ENCODE measurements around the gene ANKS1B. TPM values are rescaled to one million over a fixed set of nuclear protein-coding genes. Genes with fewer than 3 reads are reported as not detected.

Gene ANKS1B
- polyA plus RNA-seq, 6 donors from 2014 or later, result not detected

- Mint-ChIP-seq H3K36me3 (no peaks in the 10 kb centered on the region), H3K4me3 (no peak overlapping the region), H3K27me3 (no peaks in the 10 kb centered on the region), H3K9me3 (peaks cover 0 to 5% (median 0%) of the 10 kb centered on the region in 7 donors), H3K4me1 (no peaks in the 10 kb centered on the region), H3K27ac (no peak overlapping the region)
- no peak for DNase-seq
- ATAC-seq (ENCODE audit: low read depth in 2 of 2), result no peak
These were observed 865.3 kb downstream of the ANKS1B start for GRCh38 chr12:99119449-99119848.

DNA sequence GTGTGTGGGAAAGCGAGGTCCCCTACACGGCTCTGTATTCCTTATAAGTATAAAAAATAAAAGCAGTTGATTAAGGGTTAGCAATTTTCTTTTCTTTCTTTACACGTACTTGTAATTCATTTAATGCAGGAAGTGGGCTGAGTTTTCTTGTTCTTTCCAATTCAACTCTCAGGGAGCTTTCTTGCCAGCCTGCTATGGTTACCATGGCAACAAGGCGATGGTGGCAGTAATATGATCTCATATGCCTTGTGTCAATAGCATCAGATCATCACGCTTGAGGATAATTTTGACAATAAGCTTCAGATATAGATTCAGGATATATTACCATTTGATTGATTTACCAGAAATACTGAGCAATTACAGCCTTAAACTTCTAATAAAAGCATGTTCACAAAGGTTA, 873.1 kb downstream of the ANKS1B start:
- DNase-seq (no peak), ATAC-seq (ENCODE audit: low read depth in 2 of 2) (no peak)
- no peaks in the 10 kb centered on the region for H3K27me3 Mint-ChIP-seq
- H3K27ac Mint-ChIP-seq, result no peak overlapping the region
- no peaks in the 10 kb centered on the region for H3K4me1 Mint-ChIP-seq
- no peak overlapping the region for H3K4me3 Mint-ChIP-seq
- no peaks in the 10 kb centered on the region for H3K36me3 Mint-ChIP-seq
- peaks cover 0 to 5% (median 1%) of the 10 kb centered on the region in 7 donors for H3K9me3 Mint-ChIP-seq

- H3K4me1 Mint-ChIP-seq, result no peaks in the 10 kb centered on the region
- DNase-seq (no peak), ATAC-seq (ENCODE audit: low read depth in 2 of 2) (no peak)
- no peak overlapping the region for H3K4me3 Mint-ChIP-seq
- no peaks in the 10 kb centered on the region for H3K36me3 Mint-ChIP-seq
- H3K9me3 Mint-ChIP-seq, result peaks cover 0 to 5% (median 1%) of the 10 kb centered on the region in 7 donors
- no peaks in the 10 kb centered on the region for H3K27me3 Mint-ChIP-seq
- no peak overlapping the region for H3K27ac Mint-ChIP-seq
These were observed 873.9 kb downstream of the ANKS1B start for GRCh38 chr12:99110868-99111267.

GRCh38 chr12:99110212-99110611, 874.5 kb downstream of the ANKS1B start:
- Mint-ChIP-seq H3K9me3 (peaks cover 0 to 3% (median under 1%) of the 10 kb centered on the region in 7 donors), H3K27ac (no peak overlapping the region), H3K4me1 (no peaks in the 10 kb centered on the region), H3K4me3 (no peak overlapping the region), H3K27me3 (no peaks in the 10 kb centered on the region), H3K36me3 (no peaks in the 10 kb centered on the region)
- no peak for DNase-seq
- no peak for ATAC-seq (ENCODE audit: low read depth in 2 of 2)

DNA sequence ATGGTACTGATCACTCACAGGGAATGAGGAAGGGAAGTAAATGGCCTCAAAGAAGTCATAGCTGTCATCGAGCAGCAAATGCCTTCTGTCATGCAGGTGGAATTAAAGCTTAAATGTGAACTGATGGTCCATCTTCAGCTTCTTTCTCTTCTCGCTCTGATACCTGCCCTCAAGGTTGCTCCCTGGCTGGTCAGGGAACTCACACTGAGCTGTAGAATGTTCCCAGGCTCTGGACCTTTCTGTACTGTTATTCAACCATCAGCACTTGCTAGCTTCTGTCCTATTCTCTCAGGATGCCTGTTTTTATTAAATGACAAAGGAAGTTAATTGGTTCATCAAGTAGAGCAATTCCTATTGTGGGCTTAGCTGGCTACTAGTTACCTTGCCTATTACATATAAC, 875.8 kb downstream of the ANKS1B start:
- peaks cover 0 to 2% (median 0%) of the 10 kb centered on the region in 3 donors for H3K27me3 Mint-ChIP-seq
- H3K4me1 Mint-ChIP-seq, result no peaks in the 10 kb centered on the region
- ATAC-seq (ENCODE audit: low read depth in 2 of 2) (no peak), DNase-seq (no peak)
- H3K9me3 Mint-ChIP-seq, result peaks cover 0 to 3% (median 0%) of the 10 kb centered on the region in 7 donors
- no peaks in the 10 kb centered on the region for H3K36me3 Mint-ChIP-seq
- no peak overlapping the region for H3K4me3 Mint-ChIP-seq
- H3K27ac Mint-ChIP-seq, result no peak overlapping the region

GRCh38 chr12:99099786-99100185, 885.0 kb downstream of the ANKS1B start:
- Mint-ChIP-seq H3K4me3 (no peak overlapping the region), H3K4me1 (no peaks in the 10 kb centered on the region), H3K27ac (no peak overlapping the region), H3K36me3 (no peaks in the 10 kb centered on the region), H3K27me3 (peaks cover 0 to 18% (median 14%) of the 10 kb centered on the region in 3 donors), H3K9me3 (peaks cover 0 to 5% (median 0%) of the 10 kb centered on the region in 7 donors)
- DNase-seq, result no peak
- ATAC-seq (ENCODE audit: low read depth in 2 of 2), result no peak

- Mint-ChIP-seq H3K4me1 (peaks cover 0 to 2% (median 0%) of the 10 kb centered on the region in 3 donors), H3K4me3 (no peak overlapping the region), H3K27ac (no peak overlapping the region), H3K27me3 (peaks cover 0 to 17% (median 5%) of the 10 kb centered on the region in 3 donors), H3K36me3 (no peaks in the 10 kb centered on the region), H3K9me3 (peaks cover 0 to 5% (median 0%) of the 10 kb centered on the region in 7 donors)
- DNase-seq, result no peak
- no peak for ATAC-seq (ENCODE audit: low read depth in 2 of 2)
These were observed 887.6 kb downstream of the ANKS1B start for GRCh38 chr12:99097171-99097570.

- DNase-seq (no peak), ATAC-seq (ENCODE audit: low read depth in 2 of 2) (no peak)
- Mint-ChIP-seq H3K9me3 (peaks cover 0 to 5% (median 0%) of the 10 kb centered on the region in 7 donors), H3K27ac (no peak overlapping the region), H3K4me1 (peaks cover 0 to 2% (median 0%) of the 10 kb centered on the region in 3 donors), H3K27me3 (peaks cover 0 to 4% (median 0%) of the 10 kb centered on the region in 3 donors), H3K36me3 (no peaks in the 10 kb centered on the region), H3K4me3 (no peak overlapping the region)
These were observed 891.6 kb downstream of the ANKS1B start for GRCh38 chr12:99093166-99093565.

DNA sequence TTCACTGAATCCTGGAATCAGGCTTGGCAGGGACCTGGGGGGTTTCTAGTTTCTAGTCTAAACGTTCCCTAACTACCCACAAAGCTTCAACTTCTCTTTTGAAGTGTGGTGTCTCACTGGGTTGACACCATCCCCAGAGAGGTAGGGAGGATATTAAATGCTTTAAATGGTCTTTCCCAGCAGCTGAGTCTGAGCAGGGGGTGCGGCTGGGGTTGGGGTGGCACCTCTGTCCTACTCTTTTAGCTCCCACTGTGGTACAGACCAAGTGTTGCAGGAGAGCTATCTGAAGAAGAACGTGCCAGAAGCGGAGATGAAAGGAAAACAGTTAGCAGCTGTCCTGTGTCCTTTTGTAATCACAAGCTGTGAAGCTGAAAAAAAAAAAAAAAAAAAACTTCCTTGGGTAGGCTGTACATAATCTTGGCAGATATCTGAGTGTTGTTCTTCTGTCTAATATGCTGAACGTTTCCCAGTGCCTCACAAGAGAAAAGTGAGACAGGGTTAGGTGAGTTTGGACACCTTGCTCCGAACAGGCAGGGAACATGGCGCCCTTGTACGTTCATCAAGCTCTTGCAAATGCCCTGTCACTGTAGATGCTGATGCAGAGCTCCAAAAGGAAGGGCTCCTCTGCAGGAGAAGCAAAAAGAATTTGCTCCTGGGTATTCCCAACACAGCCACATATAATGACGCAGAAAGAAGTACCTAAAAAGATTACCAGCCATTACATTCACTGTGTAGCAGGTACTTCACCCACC, 892.5 kb downstream of the ANKS1B start:
- peaks cover 0 to 4% (median 0%) of the 10 kb centered on the region in 3 donors for H3K27me3 Mint-ChIP-seq
- ATAC-seq (ENCODE audit: low read depth in 2 of 2), result no peak
- H3K4me3 Mint-ChIP-seq, result no peak overlapping the region
- peaks cover 0 to 5% (median 0%) of the 10 kb centered on the region in 7 donors for H3K9me3 Mint-ChIP-seq
- H3K27ac Mint-ChIP-seq, result no peak overlapping the region
- no peaks in the 10 kb centered on the region for H3K36me3 Mint-ChIP-seq
- H3K4me1 Mint-ChIP-seq, result peaks cover 0 to 2% (median 0%) of the 10 kb centered on the region in 3 donors
- DNase-seq, result no peak

GRCh38 chr12:99087278-99087677, 897.5 kb downstream of the ANKS1B start:
- Mint-ChIP-seq H3K4me1 (no peaks in the 10 kb centered on the region), H3K4me3 (no peak overlapping the region), H3K36me3 (no peaks in the 10 kb centered on the region), H3K27me3 (peaks cover 0 to 4% (median 0%) of the 10 kb centered on the region in 3 donors), H3K9me3 (peaks cover 0 to 5% (median 0%) of the 10 kb centered on the region in 7 donors), H3K27ac (no peak overlapping the region)
- ATAC-seq (ENCODE audit: low read depth in 2 of 2) (no peak), DNase-seq (no peak)

DNA sequence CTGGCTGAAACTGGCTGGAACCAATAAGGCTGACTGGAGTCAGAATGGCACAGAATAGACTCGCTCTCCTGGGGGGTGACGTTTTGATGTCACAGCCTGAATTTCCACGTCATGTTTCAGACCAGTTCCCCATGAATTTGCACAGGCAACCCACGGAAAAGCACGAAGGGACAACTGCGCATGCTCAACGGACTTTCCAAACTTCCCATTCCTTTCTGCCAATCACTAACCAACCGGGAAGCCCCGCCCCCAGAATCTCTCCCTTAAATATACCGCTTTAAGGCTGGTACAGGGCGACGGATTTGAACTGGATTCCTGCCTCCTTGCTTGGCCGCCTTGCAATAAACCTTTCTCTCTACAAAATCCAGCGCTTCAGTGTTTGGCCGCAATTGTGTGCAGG, 904.9 kb downstream of the ANKS1B start:
- no peaks in the 10 kb centered on the region for H3K4me1 Mint-ChIP-seq
- H3K36me3 Mint-ChIP-seq, result no peaks in the 10 kb centered on the region
- H3K9me3 Mint-ChIP-seq, result no peaks in the 10 kb centered on the region
- peaks cover 0 to 5% (median 4%) of the 10 kb centered on the region in 3 donors for H3K27me3 Mint-ChIP-seq
- H3K4me3 Mint-ChIP-seq, result no peak overlapping the region
- no peak for DNase-seq
- no peak for ATAC-seq (ENCODE audit: low read depth in 2 of 2)
- no peak overlapping the region for H3K27ac Mint-ChIP-seq

GRCh38 chr12:99068993-99069747, 915.6 kb downstream of the ANKS1B start:
- Mint-ChIP-seq H3K27me3 (peaks cover 0 to 13% (median 0%) of the 10 kb centered on the region in 3 donors), H3K27ac (no peak overlapping the region), H3K36me3 (no peaks in the 10 kb centered on the region), H3K4me1 (no peaks in the 10 kb centered on the region), H3K4me3 (no peak overlapping the region), H3K9me3 (peaks cover 0 to 4% (median 0%) of the 10 kb centered on the region in 7 donors)
- ATAC-seq (ENCODE audit: low read depth in 2 of 2) (no peak), DNase-seq (no peak)

DNA sequence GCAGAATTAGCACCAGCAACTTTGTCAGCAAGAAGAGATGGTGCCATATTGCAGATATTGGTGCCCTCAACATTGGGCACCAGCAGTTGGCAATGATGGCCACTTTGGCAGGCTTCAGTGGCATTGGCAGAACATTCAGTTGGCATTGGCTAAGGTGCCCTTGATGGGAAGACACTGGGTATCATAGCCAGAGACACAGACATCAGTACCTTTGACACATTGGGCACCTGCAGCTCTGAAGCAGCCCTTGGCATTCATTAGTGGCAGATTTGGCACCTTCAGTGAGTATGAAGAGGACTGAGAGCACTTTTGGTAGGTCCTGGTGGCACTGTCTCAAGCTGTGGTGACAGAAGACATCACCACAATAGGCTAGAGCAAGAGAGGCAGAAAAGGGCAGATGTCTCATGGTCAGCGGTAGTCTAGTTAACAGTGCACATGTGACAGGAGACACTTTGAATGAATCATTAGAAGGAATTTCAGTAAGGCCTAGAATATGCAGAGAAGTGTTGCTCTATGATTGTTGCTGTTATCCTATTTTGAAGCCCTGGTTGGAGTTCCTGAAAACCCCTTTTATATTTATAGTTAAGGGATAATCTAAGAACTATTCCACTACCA, 917.5 kb downstream of the ANKS1B start:
- no peak for ATAC-seq (ENCODE audit: low read depth in 2 of 2)

More for the DNA sequence above, 917.5 kb downstream of the ANKS1B start:
- Mint-ChIP-seq H3K27me3 (peaks cover 0 to 13% (median 6%) of the 10 kb centered on the region in 3 donors), H3K9me3 (peaks cover 0 to 4% (median 0%) of the 10 kb centered on the region in 7 donors), H3K4me1 (no peaks in the 10 kb centered on the region), H3K36me3 (no peaks in the 10 kb centered on the region), H3K27ac (no peak overlapping the region), H3K4me3 (no peak overlapping the region)
- no peak for DNase-seq

Data from naive B cell (primary cell).